ENCODE data around the gene PIP5K1C.
A peak's percentile ranks its signal among the peaks of the same experiment; 100 is the strongest.

Gene PIP5K1C

GRCh38 chr19:3618811-3619630 lies 81.2 kb downstream of the PIP5K1C start:
- no peak overlapping the region for H3K4me3 ChIP-seq (replicated peaks; ENCODE audit: low read depth, low read length)
- H3K27me3 ChIP-seq (replicated peaks; ENCODE audit: control insufficient read depth, insufficient read depth, low read length), result no peaks in the 10 kb centered on the region
- H3K36me3 ChIP-seq (ENCODE audit: control insufficient read depth, insufficient read depth, low read length), result peaks cover 20% of the 10 kb centered on the region
- no peak for DNase-seq (ENCODE audit: extremely low read depth, insufficient read length)
- TF ChIP-seq, protein P1, sequence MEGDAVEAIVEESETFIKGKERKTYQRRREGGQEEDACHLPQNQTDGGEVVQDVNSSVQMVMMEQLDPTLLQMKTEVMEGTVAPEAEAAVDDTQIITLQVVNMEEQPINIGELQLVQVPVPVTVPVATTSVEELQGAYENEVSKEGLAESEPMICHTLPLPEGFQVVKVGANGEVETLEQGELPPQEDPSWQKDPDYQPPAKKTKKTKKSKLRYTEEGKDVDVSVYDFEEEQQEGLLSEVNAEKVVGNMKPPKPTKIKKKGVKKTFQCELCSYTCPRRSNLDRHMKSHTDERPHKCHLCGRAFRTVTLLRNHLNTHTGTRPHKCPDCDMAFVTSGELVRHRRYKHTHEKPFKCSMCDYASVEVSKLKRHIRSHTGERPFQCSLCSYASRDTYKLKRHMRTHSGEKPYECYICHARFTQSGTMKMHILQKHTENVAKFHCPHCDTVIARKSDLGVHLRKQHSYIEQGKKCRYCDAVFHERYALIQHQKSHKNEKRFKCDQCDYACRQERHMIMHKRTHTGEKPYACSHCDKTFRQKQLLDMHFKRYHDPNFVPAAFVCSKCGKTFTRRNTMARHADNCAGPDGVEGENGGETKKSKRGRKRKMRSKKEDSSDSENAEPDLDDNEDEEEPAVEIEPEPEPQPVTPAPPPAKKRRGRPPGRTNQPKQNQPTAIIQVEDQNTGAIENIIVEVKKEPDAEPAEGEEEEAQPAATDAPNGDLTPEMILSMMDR (IDR thresholded peaks at IDR 0.05; ENCODE audit: insufficient read depth, low read length, poor library complexity, severe bottlenecking), result no peak

GRCh38 chr19:3618144-3618810 lies 82.0 kb downstream of the PIP5K1C start:
- TF ChIP-seq, protein P1 (IDR thresholded peaks at IDR 0.05; ENCODE audit: insufficient read depth, low read length, poor library complexity, severe bottlenecking), result peak; percentile 96
- no peak overlapping the region for H3K4me3 ChIP-seq (replicated peaks; ENCODE audit: low read depth, low read length)
- H3K27me3 ChIP-seq (replicated peaks; ENCODE audit: control insufficient read depth, insufficient read depth, low read length), result no peaks in the 10 kb centered on the region
- DNase-seq (ENCODE audit: extremely low read depth, insufficient read length), result peak; percentile 76
- H3K36me3 ChIP-seq (ENCODE audit: control insufficient read depth, insufficient read depth, low read length), result peaks cover 18% of the 10 kb centered on the region

- peak; percentile 13 for DNase-seq (ENCODE audit: extremely low read depth, insufficient read length)
- TF ChIP-seq, protein P1 (IDR thresholded peaks at IDR 0.05; ENCODE audit: insufficient read depth, low read length, poor library complexity, severe bottlenecking), result no peak
- peaks cover 17% of the 10 kb centered on the region for H3K36me3 ChIP-seq (ENCODE audit: control insufficient read depth, insufficient read depth, low read length)
- H3K4me3 ChIP-seq (replicated peaks; ENCODE audit: low read depth, low read length), result no peak overlapping the region
- no peaks in the 10 kb centered on the region for H3K27me3 ChIP-seq (replicated peaks; ENCODE audit: control insufficient read depth, insufficient read depth, low read length)
Observed at GRCh38 chr19:3617463-3617862, 82.8 kb downstream of the PIP5K1C start.

GRCh38 chr19:3615524-3616135 lies 84.6 kb downstream of the PIP5K1C start:
- TF ChIP-seq, protein P1 (IDR thresholded peaks at IDR 0.05; ENCODE audit: insufficient read depth, low read length, poor library complexity, severe bottlenecking), result no peak
- no peak for DNase-seq (ENCODE audit: extremely low read depth, insufficient read length)
- Histone ChIP-seq H3K36me3 (ENCODE audit: control insufficient read depth, insufficient read depth, low read length) (peaks cover 21% of the 10 kb centered on the region), H3K4me3 (replicated peaks; ENCODE audit: low read depth, low read length) (no peak overlapping the region), H3K27me3 (replicated peaks; ENCODE audit: control insufficient read depth, insufficient read depth, low read length) (no peaks in the 10 kb centered on the region)

- H3K27me3 ChIP-seq (replicated peaks; ENCODE audit: control insufficient read depth, insufficient read depth, low read length), result no peaks in the 10 kb centered on the region
- peaks cover 21% of the 10 kb centered on the region for H3K36me3 ChIP-seq (ENCODE audit: control insufficient read depth, insufficient read depth, low read length)
- no peak for DNase-seq (ENCODE audit: extremely low read depth, insufficient read length)
- H3K4me3 ChIP-seq (replicated peaks; ENCODE audit: low read depth, low read length), result no peak overlapping the region
- TF ChIP-seq, protein P1 (IDR thresholded peaks at IDR 0.05; ENCODE audit: insufficient read depth, low read length, poor library complexity, severe bottlenecking), result no peak
Observed at GRCh38 chr19:3614858-3615505, 85.3 kb downstream of the PIP5K1C start.

Measured in GM06990 (cell line).